Fibroblast of gingiva (primary cell): ENCODE measurements around the gene INTS6.

Source experiments
- DNase-seq: peaks from one replicate; pipeline ENCODE4 v3.0.0-alpha.2; 2011; ENCODE audit warnings: low read depth

The INTS6 gene

DNA sequence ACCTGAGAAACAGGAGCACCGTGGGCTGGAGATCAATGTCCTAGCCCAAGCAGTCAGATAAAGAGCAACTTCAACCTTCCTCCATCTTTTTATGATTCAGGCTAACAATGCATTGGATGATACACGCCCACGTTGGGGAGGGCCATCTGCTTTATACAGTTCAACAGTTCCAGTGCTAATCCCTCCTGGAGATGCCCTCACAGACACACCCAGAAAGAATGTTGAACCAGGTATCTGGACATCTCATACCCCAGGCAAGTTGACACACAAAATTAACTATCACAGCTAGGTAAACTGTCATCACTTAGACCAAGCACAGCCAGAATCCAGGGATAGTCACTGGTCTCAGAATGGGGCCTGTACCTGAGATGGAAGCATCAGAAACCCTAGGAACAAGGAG, 134.0 kb downstream of the INTS6 start:
- no peak for DNase-seq

DNA sequence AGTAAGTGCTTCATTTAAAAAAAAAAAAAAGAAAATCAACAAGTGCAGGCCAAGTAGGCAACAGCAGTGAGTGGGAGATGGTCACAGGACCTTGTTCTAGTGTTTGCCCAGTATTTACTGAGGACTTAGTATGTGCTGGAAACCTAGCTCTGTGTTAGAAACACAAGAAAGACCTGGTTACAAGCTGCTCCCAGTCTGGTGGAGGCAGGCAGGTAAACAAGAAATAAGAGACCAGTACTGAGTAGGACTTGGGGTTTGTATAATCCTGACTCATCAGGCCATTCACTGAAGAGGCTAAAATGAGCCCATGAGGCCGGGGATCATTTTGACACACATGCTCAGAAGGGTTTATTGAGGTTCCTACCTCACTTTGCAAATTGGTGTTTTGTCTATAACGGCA, 134.8 kb downstream of the INTS6 start:
- DNase-seq = no peak

DNA sequence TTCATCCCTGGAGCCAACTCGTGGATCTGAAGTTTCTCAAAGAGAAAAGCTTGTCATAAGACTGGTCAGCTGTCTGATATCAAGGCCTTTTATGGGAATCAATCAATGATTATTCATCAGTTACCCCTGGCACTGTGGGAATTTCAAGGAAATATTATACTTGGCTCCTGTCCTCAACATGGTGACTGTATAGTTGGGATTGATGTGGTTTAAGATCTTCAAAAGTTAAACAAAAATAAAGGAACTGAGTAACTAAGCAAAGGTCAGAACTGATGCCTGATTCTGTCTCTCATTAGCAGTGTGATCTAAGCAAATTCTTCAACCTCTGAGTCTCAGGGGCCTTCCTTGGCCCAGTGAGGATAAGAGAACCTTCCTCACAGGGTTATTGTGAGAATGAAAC, 135.6 kb downstream of the INTS6 start:
- DNase-seq = peak; percentile 48

DNA sequence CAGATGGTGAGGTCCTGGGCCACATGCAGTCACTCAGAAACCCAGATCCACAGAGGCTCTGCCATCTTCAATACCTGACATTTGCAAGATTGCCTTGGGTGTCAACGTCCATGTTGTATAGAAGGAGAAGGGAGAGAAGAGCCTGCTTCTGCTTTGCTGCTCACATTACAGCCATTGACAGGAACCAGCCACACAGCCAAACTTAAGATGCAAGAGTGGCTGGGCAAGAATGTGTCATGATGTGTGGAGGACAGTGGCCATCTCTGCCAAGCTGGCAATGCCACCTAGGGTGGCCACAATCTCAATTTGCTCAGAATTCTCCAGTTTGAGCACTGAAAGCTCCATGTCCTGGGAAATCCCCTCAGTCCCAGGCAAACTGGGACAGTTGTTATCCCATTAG, 139.2 kb downstream of the INTS6 start:
- no peak for DNase-seq

DNA sequence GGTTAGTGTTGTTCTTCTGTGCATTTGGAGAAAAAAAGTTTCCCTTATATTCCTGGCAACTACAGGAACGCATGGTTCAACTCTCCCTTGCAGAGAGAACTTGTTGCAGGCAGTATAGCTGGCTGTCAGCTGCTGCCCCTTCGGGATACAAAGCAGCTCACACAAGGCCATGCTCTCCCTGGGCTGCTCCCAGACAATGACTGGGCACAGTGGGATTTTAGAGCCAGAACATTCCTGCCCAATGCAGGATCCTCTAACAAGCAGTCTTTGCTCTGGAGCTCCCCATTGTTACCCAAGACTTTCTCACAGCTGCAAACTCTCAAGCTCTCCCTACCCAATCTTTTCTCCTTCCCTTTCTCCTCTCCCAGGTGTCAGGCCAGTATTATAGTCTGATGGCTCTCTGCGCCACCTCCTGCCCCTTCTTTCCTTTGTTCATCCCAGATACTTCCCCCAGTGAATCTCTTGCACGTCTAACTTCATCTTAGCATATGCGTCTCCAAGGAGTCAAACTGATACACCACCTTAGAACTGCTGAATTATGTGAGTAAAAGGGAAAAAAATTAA, 140.8 kb downstream of the INTS6 start:
- DNase-seq = no peak
